Gastroesophageal sphincter (tissue), 4 donors: Measurements from ENCODE around the gene ZIC1. TPM values are rescaled to one million over a fixed set of nuclear protein-coding genes. Genes with fewer than 3 reads are reported as not detected.

ENCODE experiments used
- ATAC-seq: fragments of 150-250 bp; one replicate; pipeline ENCODE4 v1.9.1; 2016; ENCODE audit warnings: mild to moderate bottlenecking, moderate library complexity
- H3K27ac ChIP-seq, 4 donors: fragments of 200-600 bp; sonication (generic) in 3 of 4; 1 replicate in 3 of 4; 2 replicates in 1 of 4; pipeline ENCODE4 v1.5.1; 2016 to 2019
- H3K27me3 ChIP-seq: fragments of 200-600 bp; sonication (generic); one replicate; pipeline ENCODE4 v1.5.1; 2019
- H3K36me3 ChIP-seq, 2 donors: fragments of 200-600 bp; sonication (generic); one replicate each; pipeline ENCODE4 v1.5.1; 2019; ENCODE audit warnings: control low read depth in 1 of 2
- H3K4me1 ChIP-seq, 3 donors: fragments of 200-600 bp; sonication (generic); 1 replicate in 2 of 3; 2 replicates in 1 of 3; pipeline ENCODE4 v1.5.1; 2016 to 2019; ENCODE audit warnings: control low read depth in 2 of 3
- H3K4me3 ChIP-seq, 2 donors: fragments of 200-600 bp; sonication (generic); one replicate each; pipeline ENCODE4 v1.5.1; 2019; ENCODE audit warnings: mild to moderate bottlenecking in 1 of 2, moderate library complexity in 1 of 2
- H3K9me3 ChIP-seq, 3 donors: fragments of 200-600 bp; sonication (generic); one replicate each; pipeline ENCODE4 v1.5.1; 2017 to 2019; ENCODE audit warnings: control low read depth in 2 of 3
- CTCF ChIP-seq, 4 experiments: fragments of 200-600 bp in 2 of 4; fragments of 450-650 bp in 2 of 4; sonication (generic) in 1 of 4; IDR thresholded peaks; one replicate each; pipeline ENCODE4 v1.5.1; 2017 to 2019; ENCODE audit warnings: antibody characterized with exemption in 4 of 4, mild to moderate bottlenecking in 2 of 4, moderate library complexity in 2 of 4
- EP300 ChIP-seq: sonication (generic); formaldehyde crosslinking; IDR thresholded peaks from one replicate; pipeline ENCODE4 v1.6.1; 2017; ENCODE audit warnings: antibody characterized with exemption, mild to moderate bottlenecking
- POLR2A ChIP-seq, 2 donors: fragments of 450-650 bp; IDR thresholded peaks; one replicate each; pipeline ENCODE4 v1.6.1; 2017; ENCODE audit warnings: antibody characterized with exemption in 2 of 2, mild to moderate bottlenecking in 2 of 2, moderate library complexity in 1 of 2
- POLR2AphosphoS5 ChIP-seq: sonication (generic); formaldehyde crosslinking; IDR thresholded peaks from one replicate; pipeline ENCODE4 v1.6.1; 2017; ENCODE audit warnings: antibody characterized with exemption
- WGBS, 2 donors: methylation state at CpG; one replicate each; pipeline ENCODE4 v1.1.5; 2018; ENCODE audit warnings: low coverage in 1 of 2; 5-methylcytosine and 5-hydroxymethylcytosine counted together
- total RNA-seq, 4 donors: library from RNA; depleted of rRNA; stranded (reverse); fragments of >200 nt; gene quantifications; one replicate each; pipeline ENCODE4 v1.1.0, GENCODE V29; 2016

Gene ZIC1
- total RNA-seq, 4 donors from 2014 or later, result 0.08 to 0.27 TPM; not detected in 2

GRCh38 chr3:147421184-147421912 is 12.2 kb downstream of the ZIC1 start:
- H3K4me1 ChIP-seq, result peaks cover 0 to 48% (median 19%) of the 10 kb centered on the region in 3 donors
- ATAC-seq, result no peak
- peak overlapping the region in 1 of 2 donors; percentile 12 for H3K4me3 ChIP-seq
- 4 to 7% methylated on average over 14 to 22 of the region's 53 CpGs for WGBS, 2 donors
- H3K9me3 ChIP-seq, result peaks cover 0 to 5% (median 0%) of the 10 kb centered on the region in 3 donors
- no peak for TF ChIP-seq POLR2A (IDR thresholded peaks at IDR 0.05)
- TF ChIP-seq POLR2AphosphoS5, result no peak
- TF ChIP-seq CTCF (IDR thresholded peaks at IDR 0.05), result no peak
- no peak for TF ChIP-seq EP300
- peaks cover 100% of the 10 kb centered on the region for H3K27me3 ChIP-seq
- H3K27ac ChIP-seq, result no peak overlapping the region
- H3K36me3 ChIP-seq, result no peaks in the 10 kb centered on the region

GRCh38 chr3:147422196-147422595 is 13.0 kb downstream of the ZIC1 start:
- peaks cover 0 to 5% (median 0%) of the 10 kb centered on the region in 3 donors for H3K9me3 ChIP-seq
- H3K27ac ChIP-seq, result no peak overlapping the region
- no peak for ATAC-seq
- peaks cover 0 to 48% (median 19%) of the 10 kb centered on the region in 3 donors for H3K4me1 ChIP-seq
- 11 to 20% methylated on average over 6 to 15 of the region's 15 CpGs for WGBS, 2 donors
- H3K4me3 ChIP-seq, result no peak overlapping the region
- H3K27me3 ChIP-seq, result peaks cover 100% of the 10 kb centered on the region
- H3K36me3 ChIP-seq, result no peaks in the 10 kb centered on the region
- TF ChIP-seq POLR2AphosphoS5 (no peak), CTCF (IDR thresholded peaks at IDR 0.05) (no peak), POLR2A (IDR thresholded peaks at IDR 0.05) (no peak), EP300 (no peak)

- ATAC-seq, result no peak
- Histone ChIP-seq H3K4me1 (peaks cover 0 to 48% (median 19%) of the 10 kb centered on the region in 3 donors), H3K27ac (no peak overlapping the region), H3K9me3 (peaks cover 0 to 5% (median 0%) of the 10 kb centered on the region in 3 donors), H3K36me3 (no peaks in the 10 kb centered on the region), H3K27me3 (peaks cover 100% of the 10 kb centered on the region), H3K4me3 (no peak overlapping the region)
- WGBS, 2 donors, result 6 to 8% methylated on average over 19 of the region's 36 CpGs
- TF ChIP-seq POLR2A (IDR thresholded peaks at IDR 0.05) (no peak), CTCF (IDR thresholded peaks at IDR 0.05) (no peak), EP300 (no peak), POLR2AphosphoS5 (no peak)
Observed at GRCh38 chr3:147422601-147423536, 13.7 kb downstream of the ZIC1 start.

GRCh38 chr3:147423537-147423797 is 14.3 kb downstream of the ZIC1 start:
- Histone ChIP-seq H3K27ac (no peak overlapping the region), H3K27me3 (peaks cover 100% of the 10 kb centered on the region), H3K4me3 (no peak overlapping the region), H3K9me3 (peaks cover 0 to 5% (median 0%) of the 10 kb centered on the region in 3 donors), H3K36me3 (no peaks in the 10 kb centered on the region), H3K4me1 (peaks cover 0 to 48% (median 19%) of the 10 kb centered on the region in 3 donors)
- no peak for TF ChIP-seq POLR2AphosphoS5
- TF ChIP-seq POLR2A (IDR thresholded peaks at IDR 0.05), result no peak
- TF ChIP-seq EP300, result no peak
- TF ChIP-seq CTCF (IDR thresholded peaks at IDR 0.05), result no peak
- WGBS, 2 donors, result 3 to 7% methylated on average over 2 of the region's 3 CpGs
- no peak for ATAC-seq
